GM10847 (cell line): ENCODE measurements around the gene SPC24.

Source experiments
- POLR2A ChIP-seq: IDR thresholded peaks from 2 replicates; pipeline ENCODE4 v1.6.1; 2011; ENCODE audit not compliant: insufficient read length; ENCODE audit errors: extremely low read depth

Gene SPC24

GRCh38 chr19:11152318-11153062, 3.1 kb downstream of the SPC24 start:
- no peak for TF ChIP-seq POLR2A

GRCh38 chr19:11151181-11151580, 4.4 kb downstream of the SPC24 start:
- no peak for TF ChIP-seq POLR2A

- no peak for TF ChIP-seq POLR2A
These were observed 7.6 kb downstream of the SPC24 start for GRCh38 chr19:11148001-11148400.

- TF ChIP-seq POLR2A = no peak
These were observed 10.1 kb downstream of the SPC24 start for GRCh38 chr19:11145536-11145924.

GRCh38 chr19:11142528-11143171, 12.9 kb downstream of the SPC24 start:
- TF ChIP-seq POLR2A = no peak

GRCh38 chr19:11141937-11142527, 13.6 kb downstream of the SPC24 start:
- no peak for TF ChIP-seq POLR2A

- no peak for TF ChIP-seq POLR2A
These were observed 14.7 kb downstream of the SPC24 start for GRCh38 chr19:11140896-11141295.

GRCh38 chr19:11138601-11139300, 16.8 kb downstream of the SPC24 start:
- no peak for TF ChIP-seq POLR2A

- no peak for TF ChIP-seq POLR2A
These were observed 17.8 kb downstream of the SPC24 start for GRCh38 chr19:11137542-11138384.

- TF ChIP-seq POLR2A = no peak
These were observed 19.0 kb downstream of the SPC24 start for GRCh38 chr19:11136400-11137101.

GRCh38 chr19:11131471-11131870, 24.1 kb downstream of the SPC24 start:
- TF ChIP-seq POLR2A = no peak

- TF ChIP-seq POLR2A = no peak
These were observed 24.6 kb downstream of the SPC24 start for GRCh38 chr19:11130824-11131455.

GRCh38 chr19:11127905-11128304, 27.7 kb downstream of the SPC24 start:
- no peak for TF ChIP-seq POLR2A
